Cortex of kidney (tissue), 1 donor: ENCODE results near the gene SRGAP1.
"Not testable (repeated sequence)": the region's sequence is repeated elsewhere in the genome, so short reads cannot be mapped to it uniquely, and the experiment has no call there.

Source experiments
- DNase-seq: peaks from one replicate; lab custom pipeline; 2025; lab: John Stamatoyannopoulos, UW

The SRGAP1 gene

GRCh38 chr12:64007853-64008252, 163.4 kb downstream of the SRGAP1 start:
- no peak for DNase-seq

GRCh38 chr12:64008596-64008995, 164.1 kb downstream of the SRGAP1 start:
- DNase-seq = no peak

GRCh38 chr12:64009321-64010068, 165.0 kb downstream of the SRGAP1 start:
- DNase-seq = no peak

GRCh38 chr12:64010069-64010686, 165.7 kb downstream of the SRGAP1 start:
- no peak for DNase-seq

- no peak for DNase-seq
Observed at GRCh38 chr12:64016521-64016920, 172.0 kb downstream of the SRGAP1 start.

GRCh38 chr12:64018116-64018515, 173.6 kb downstream of the SRGAP1 start:
- DNase-seq = not testable (repeated sequence)

- no peak for DNase-seq
Observed at GRCh38 chr12:64018524-64018923, 174.0 kb downstream of the SRGAP1 start.

- DNase-seq = no peak
Observed at GRCh38 chr12:64019101-64019500, 174.6 kb downstream of the SRGAP1 start.

- no peak for DNase-seq
Observed at GRCh38 chr12:64019654-64020053, 175.2 kb downstream of the SRGAP1 start.

GRCh38 chr12:64025174-64025958, 180.9 kb downstream of the SRGAP1 start:
- no peak for DNase-seq

- DNase-seq = no peak
Observed at GRCh38 chr12:64027311-64027710, 182.8 kb downstream of the SRGAP1 start.

- no peak for DNase-seq
Observed at GRCh38 chr12:64028541-64028940, 184.0 kb downstream of the SRGAP1 start.

- DNase-seq = no peak
Observed at GRCh38 chr12:64029013-64029857, 184.7 kb downstream of the SRGAP1 start.

GRCh38 chr12:64030155-64030554, 185.7 kb downstream of the SRGAP1 start:
- DNase-seq = no peak

- not testable (repeated sequence) for DNase-seq
Observed at GRCh38 chr12:64034056-64034455, 189.6 kb downstream of the SRGAP1 start.

GRCh38 chr12:64034901-64035576, 190.5 kb downstream of the SRGAP1 start:
- no peak for DNase-seq

- no peak for DNase-seq
Observed at GRCh38 chr12:64036414-64036813, 191.9 kb downstream of the SRGAP1 start.

- DNase-seq = no peak
Observed at GRCh38 chr12:64039281-64039871, 194.9 kb downstream of the SRGAP1 start.

- DNase-seq = no peak
Observed at GRCh38 chr12:64042911-64043310, 198.4 kb downstream of the SRGAP1 start.

- no peak for DNase-seq
Observed at GRCh38 chr12:64044191-64044590, 199.7 kb downstream of the SRGAP1 start.

GRCh38 chr12:64051057-64051456, 206.6 kb downstream of the SRGAP1 start:
- DNase-seq = no peak
